Left ventricle myocardium inferior (tissue), 1 donor: Measurements from ENCODE around the gene UGT2B7. TPM values are rescaled to one million over a fixed set of nuclear protein-coding genes. Genes with fewer than 3 reads are reported as not detected.

Experiments used
- DNase-seq: peaks from one replicate; pipeline ENCODE4 v3.0.0-alpha.2; 2020
- H3K27ac ChIP-seq: fragments of 200-600 bp; replicated peaks from 2 replicates; pipeline ENCODE4 v1.8.0; 2021
- H3K27me3 ChIP-seq: fragments of 200-600 bp; 2 replicates; pipeline ENCODE4 v1.8.0; 2021; ENCODE audit warnings: low read depth
- H3K36me3 ChIP-seq: fragments of 200-600 bp; 2 replicates; pipeline ENCODE4 v1.8.0; 2021
- H3K4me1 ChIP-seq: fragments of 200-600 bp; 2 replicates; pipeline ENCODE4 v1.8.0; 2021
- H3K4me3 ChIP-seq: fragments of 200-600 bp; 2 replicates; pipeline ENCODE4 v1.8.0; 2021; ENCODE audit warnings: mild to moderate bottlenecking, moderate library complexity
- H3K9me3 ChIP-seq: fragments of 200-600 bp; replicated peaks from 2 replicates; pipeline ENCODE4 v1.8.0; 2021
- intact Hi-C: fragments of 100-400 bp; cut with micrococcal nuclease; formaldehyde crosslinking; loops from one replicate; pipeline ENCODE4 v1.11.0; 2022
- total RNA-seq: library from RNA; stranded (reverse); fragmentation: NEBNext Ultra II Directional; extraction: Animal tissue kit (Norgen Biotek cat#: 25700); gene quantifications from one replicate; pipeline ENCODE4 v1.2.1, GENCODE V29; 2021
- TF ChIP-seq, protein P1 (sequence below): fragments of 200-600 bp; IDR thresholded peaks from 2 replicates; pipeline ENCODE4 v1.8.0; 2021; ENCODE audit warnings: antibody characterized with exemption, mild to moderate bottlenecking, borderline replicate concordance
- donor health status: DM: no; HTN: yes; CAD: no; lungs with severe emphysema.

UGT2B7 gene
- total RNA-seq, 1 donor from 2014 or later: not detected

- Histone ChIP-seq H3K27me3 (no peaks in the 10 kb centered on the region), H3K4me3 (no peak overlapping the region), H3K9me3 (peaks cover 29% of the 10 kb centered on the region), H3K4me1 (no peaks in the 10 kb centered on the region), H3K27ac (no peak overlapping the region), H3K36me3 (no peaks in the 10 kb centered on the region)
- DNase-seq: no peak
- intact Hi-C loops: no loop called here
- TF ChIP-seq, protein P1, sequence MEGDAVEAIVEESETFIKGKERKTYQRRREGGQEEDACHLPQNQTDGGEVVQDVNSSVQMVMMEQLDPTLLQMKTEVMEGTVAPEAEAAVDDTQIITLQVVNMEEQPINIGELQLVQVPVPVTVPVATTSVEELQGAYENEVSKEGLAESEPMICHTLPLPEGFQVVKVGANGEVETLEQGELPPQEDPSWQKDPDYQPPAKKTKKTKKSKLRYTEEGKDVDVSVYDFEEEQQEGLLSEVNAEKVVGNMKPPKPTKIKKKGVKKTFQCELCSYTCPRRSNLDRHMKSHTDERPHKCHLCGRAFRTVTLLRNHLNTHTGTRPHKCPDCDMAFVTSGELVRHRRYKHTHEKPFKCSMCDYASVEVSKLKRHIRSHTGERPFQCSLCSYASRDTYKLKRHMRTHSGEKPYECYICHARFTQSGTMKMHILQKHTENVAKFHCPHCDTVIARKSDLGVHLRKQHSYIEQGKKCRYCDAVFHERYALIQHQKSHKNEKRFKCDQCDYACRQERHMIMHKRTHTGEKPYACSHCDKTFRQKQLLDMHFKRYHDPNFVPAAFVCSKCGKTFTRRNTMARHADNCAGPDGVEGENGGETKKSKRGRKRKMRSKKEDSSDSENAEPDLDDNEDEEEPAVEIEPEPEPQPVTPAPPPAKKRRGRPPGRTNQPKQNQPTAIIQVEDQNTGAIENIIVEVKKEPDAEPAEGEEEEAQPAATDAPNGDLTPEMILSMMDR: no peak
Measured at GRCh38 chr4:69075061-69075792, 21.0 kb upstream of the UGT2B7 start.

DNA sequence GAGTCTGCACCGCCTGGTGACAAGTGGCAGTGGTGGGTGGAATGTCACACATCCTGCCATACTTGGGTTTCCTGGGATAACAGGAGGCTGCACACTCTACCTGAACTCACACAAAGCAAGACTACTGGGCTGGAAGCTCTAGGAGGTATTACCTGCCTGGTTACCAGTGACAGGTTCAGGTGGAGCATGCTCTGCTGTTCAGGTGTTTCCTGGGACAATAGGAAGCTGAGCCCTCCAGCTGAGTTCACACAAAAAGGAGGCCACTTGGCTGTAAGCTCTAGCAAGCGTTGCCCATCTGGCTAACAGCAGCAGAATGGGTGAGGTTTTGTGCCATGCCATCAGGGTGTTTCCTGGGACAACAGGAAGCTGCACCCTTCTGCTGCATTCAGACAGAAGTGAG, 17.4 kb upstream of the UGT2B7 start:
- Histone ChIP-seq H3K9me3 (peaks cover 43% of the 10 kb centered on the region), H3K27me3 (no peaks in the 10 kb centered on the region), H3K4me1 (no peaks in the 10 kb centered on the region), H3K4me3 (no peak overlapping the region), H3K27ac (no peak overlapping the region), H3K36me3 (no peaks in the 10 kb centered on the region)
- TF ChIP-seq, protein P1: no peak
- intact Hi-C loops: no loop called here
- DNase-seq: no peak

DNA sequence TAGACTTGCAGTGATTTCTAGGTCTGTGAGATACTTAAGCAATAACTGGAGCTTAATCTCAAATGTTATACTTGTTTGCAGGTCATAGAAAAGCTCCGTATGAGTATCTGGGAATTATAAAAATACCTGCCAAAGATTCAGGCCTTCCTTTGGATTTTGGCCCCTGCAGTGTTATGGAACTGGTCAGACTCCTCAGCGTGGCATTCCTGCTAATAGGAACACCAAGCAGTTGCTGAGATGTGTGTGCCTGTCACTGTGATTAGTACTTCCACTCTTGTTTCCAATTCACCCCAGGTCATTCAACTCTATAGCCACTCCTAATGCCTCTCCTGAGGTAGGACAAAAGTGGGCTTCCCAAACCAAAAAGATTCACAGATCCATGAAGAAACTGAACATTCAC, 7.8 kb upstream of the UGT2B7 start:
- no peak for DNase-seq
- H3K9me3 ChIP-seq: peaks cover 28% of the 10 kb centered on the region
- no peaks in the 10 kb centered on the region for H3K36me3 ChIP-seq
- no peaks in the 10 kb centered on the region for H3K4me1 ChIP-seq
- H3K27ac ChIP-seq: no peak overlapping the region
- no peak overlapping the region for H3K4me3 ChIP-seq
- intact Hi-C loops: no loop called here
- TF ChIP-seq, protein P1: no peak
- no peaks in the 10 kb centered on the region for H3K27me3 ChIP-seq

DNA sequence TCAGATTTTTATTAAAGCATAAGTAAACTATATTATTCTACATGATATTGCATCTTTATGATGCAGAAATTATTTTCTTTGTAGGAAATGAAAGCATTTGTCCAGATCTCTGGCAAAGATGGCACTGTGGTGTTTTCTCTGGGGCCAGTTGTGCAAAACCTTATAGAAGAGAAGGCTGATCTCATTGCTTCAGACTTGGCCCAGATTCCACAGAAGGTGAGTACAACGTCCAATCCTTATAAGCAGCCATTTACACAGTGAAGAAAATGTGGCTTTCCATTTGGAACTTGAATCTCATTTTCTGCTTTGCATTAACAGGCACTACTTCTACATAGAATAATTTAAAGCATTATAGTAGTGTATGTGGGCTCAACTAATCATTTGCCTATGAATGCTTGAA, 6.9 kb upstream of the UGT2B7 start:
- intact Hi-C loops: no loop called here
- H3K27ac ChIP-seq: no peak overlapping the region
- TF ChIP-seq, protein P1: no peak
- H3K36me3 ChIP-seq: no peaks in the 10 kb centered on the region
- H3K4me1 ChIP-seq: no peaks in the 10 kb centered on the region
- H3K4me3 ChIP-seq: no peak overlapping the region
- DNase-seq: no peak
- no peaks in the 10 kb centered on the region for H3K27me3 ChIP-seq
- peaks cover 28% of the 10 kb centered on the region for H3K9me3 ChIP-seq

GRCh38 chr4:69092190-69092589, 4.1 kb upstream of the UGT2B7 start:
- no peaks in the 10 kb centered on the region for H3K27me3 ChIP-seq
- no peaks in the 10 kb centered on the region for H3K36me3 ChIP-seq
- H3K9me3 ChIP-seq: peaks cover 28% of the 10 kb centered on the region
- intact Hi-C loops: no loop called here
- no peak overlapping the region for H3K27ac ChIP-seq
- H3K4me1 ChIP-seq: no peaks in the 10 kb centered on the region
- TF ChIP-seq, protein P1: no peak
- no peak for DNase-seq
- no peak overlapping the region for H3K4me3 ChIP-seq
